K562 (cell line): ENCODE measurements around the gene CDCP1. TPM values are rescaled to one million over a fixed set of nuclear protein-coding genes. Genes with fewer than 3 reads are reported as not detected.

Experiments used
- BRF1 ChIP-seq: IDR thresholded peaks from 3 replicates; pipeline ENCODE4 v1.6.1; 2011; ENCODE audit warnings: borderline replicate concordance, mild to moderate bottlenecking; ENCODE audit not compliant: insufficient read length; ENCODE audit errors: extremely low read depth
- KDM1A ChIP-seq, 2 experiments: fragments of 450-650 bp; IDR thresholded peaks; 2 replicates each; pipeline ENCODE4 v1.6.1; 2016; ENCODE audit warnings: mild to moderate bottlenecking in 2 of 2
- MAFK ChIP-seq: IDR thresholded peaks from 2 replicates; pipeline ENCODE4 v1.6.1; 2011; ENCODE audit warnings: low read length, improper control_type of control experiment
- NR3C1 ChIP-seq: sonication (generic); formaldehyde crosslinking; IDR thresholded peaks from 2 replicates; pipeline ENCODE4 v1.8.1; 2022; ENCODE audit warnings: missing genetic modification reagents
- PYGO2 ChIP-seq: fragments of 450-650 bp; IDR thresholded peaks from 2 replicates; pipeline ENCODE4 v1.6.1; 2016; ENCODE audit warnings: mild to moderate bottlenecking, missing genetic modification characterization, moderate library complexity, missing compliant biosample characterization
- RBM22 ChIP-seq: fragments of 200-400 bp; formaldehyde crosslinking; IDR thresholded peaks from 2 replicates; pipeline ENCODE4 v1.6.1; 2018; ENCODE audit warnings: low read length, low read depth; ENCODE audit not compliant: poor library complexity, severe bottlenecking
- RBM25 ChIP-seq: fragments of 200-400 bp; formaldehyde crosslinking; IDR thresholded peaks from 2 replicates; pipeline ENCODE4 v1.6.1; 2018; ENCODE audit warnings: low read length, low read depth, moderate library complexity; ENCODE audit not compliant: severe bottlenecking
- SP1 ChIP-seq: sonication (generic); formaldehyde crosslinking; IDR thresholded peaks from 2 replicates; pipeline ENCODE4 v1.8.1; 2022; ENCODE audit warnings: mild to moderate bottlenecking, missing genetic modification reagents
- STAT5B ChIP-seq: fragments of 250-450 bp; sonication (Bioruptor Pico); IDR thresholded peaks from 2 replicates; pipeline ENCODE4 v1.8.0; 2021; ENCODE audit warnings: mild to moderate bottlenecking, inconsistent platforms
- TAF9B ChIP-seq: fragments of 450-650 bp; IDR thresholded peaks from 2 replicates; pipeline ENCODE4 v1.6.1; 2018; ENCODE audit warnings: mild to moderate bottlenecking; ENCODE audit not compliant: partially characterized antibody
- ZNF24 ChIP-seq: fragments of 450-650 bp; IDR thresholded peaks from 2 replicates; pipeline ENCODE4 v1.6.1; 2016
- ZNF311 ChIP-seq: fragments of 250-450 bp; sonication (Bioruptor Pico); IDR thresholded peaks from 2 replicates; pipeline ENCODE4 v1.4.0; 2020; ENCODE audit warnings: mild to moderate bottlenecking, moderate library complexity
- ZNF347 ChIP-seq: fragments of 450-650 bp; formaldehyde crosslinking; IDR thresholded peaks from 2 replicates; pipeline ENCODE4 v1.4.0; 2020; ENCODE audit warnings: low read depth, mild to moderate bottlenecking, moderate library complexity
- ZNF717 ChIP-seq: fragments of 250-450 bp; sonication (Bioruptor Pico); IDR thresholded peaks from 2 replicates; pipeline ENCODE4 v1.5.0; 2021
- polyA plus RNA-seq, 8 experiments: library from polyadenylated mRNA; depleted of rRNA in 4 of 8; stranded (reverse) in 5 of 8; unstranded in 3 of 8; fragments of >200 nt; fragmentation: Nextera tagmentation in 2 of 8; fragmentation: Illumina TruSeq in 1 of 8; extraction: Ambion mirVana in 2 of 8; extraction: Trizol in 1 of 8; gene quantifications; 2 replicates each; pipeline versions ENCODE4 v1.2.1 to v1.2.3, GENCODE V29; 2011 to 2014; ENCODE audit warnings: inconsistent platforms in 1 of 8, missing spikeins in 1 of 8
- total RNA-seq, 7 experiments: library from RNA; depleted of rRNA in 6 of 7; stranded (reverse); fragments of >200 nt in 6 of 7; fragmentation: Illumina TruSeq in 2 of 7; extraction: Trizol in 2 of 7; gene quantifications; 2 replicates each; pipeline versions ENCODE4 v1.2.1 to v1.2.3, GENCODE V29; 2011 to 2021; ENCODE audit warnings: low replicate concordance in 1 of 7
- TF ChIP-seq, protein P1 (sequence below): sonication (generic); formaldehyde crosslinking; IDR thresholded peaks from 2 replicates; pipeline ENCODE4 v1.8.1; 2022; ENCODE audit warnings: missing genetic modification reagents
- TF ChIP-seq, protein P2 (sequence below): fragments of 450-650 bp; formaldehyde crosslinking; IDR thresholded peaks from 2 replicates; pipeline ENCODE4 v1.4.0; 2020; ENCODE audit warnings: mild to moderate bottlenecking
- TF ChIP-seq, protein P3 (sequence below): fragments of 250-450 bp; sonication (Bioruptor Pico); IDR thresholded peaks from 2 replicates; pipeline ENCODE4 v1.8.0; 2022; ENCODE audit warnings: moderate library complexity, mild to moderate bottlenecking, inconsistent platforms

CDCP1 gene
- total and polyA plus RNA-seq, 9 of the 15 experiments (the other 6 are each of a cell fraction or from before 2014, with no cell fraction given) = 3.9 to 16.4 (median 5.2) TPM

DNA sequence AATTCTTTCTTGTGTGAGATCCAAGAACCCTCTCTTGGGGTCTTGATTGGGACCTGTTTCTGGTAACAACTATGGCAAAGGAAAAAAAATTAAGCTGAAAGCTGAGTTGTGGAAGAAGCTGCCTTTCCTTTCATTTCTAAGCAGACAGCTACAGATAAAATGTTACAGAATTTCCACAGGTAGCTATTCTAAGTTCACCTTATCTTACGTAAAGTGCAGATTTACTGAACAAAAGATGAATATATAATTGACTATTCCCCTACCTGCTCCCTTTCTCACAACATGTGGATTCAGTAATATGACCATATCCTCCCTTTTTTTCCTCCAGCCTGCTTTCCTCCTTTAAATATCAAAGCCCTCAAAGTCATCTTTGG is 83.5 kb downstream of the CDCP1 start (continued):
- no peak for TF ChIP-seq BRF1
- TF ChIP-seq, protein P1, sequence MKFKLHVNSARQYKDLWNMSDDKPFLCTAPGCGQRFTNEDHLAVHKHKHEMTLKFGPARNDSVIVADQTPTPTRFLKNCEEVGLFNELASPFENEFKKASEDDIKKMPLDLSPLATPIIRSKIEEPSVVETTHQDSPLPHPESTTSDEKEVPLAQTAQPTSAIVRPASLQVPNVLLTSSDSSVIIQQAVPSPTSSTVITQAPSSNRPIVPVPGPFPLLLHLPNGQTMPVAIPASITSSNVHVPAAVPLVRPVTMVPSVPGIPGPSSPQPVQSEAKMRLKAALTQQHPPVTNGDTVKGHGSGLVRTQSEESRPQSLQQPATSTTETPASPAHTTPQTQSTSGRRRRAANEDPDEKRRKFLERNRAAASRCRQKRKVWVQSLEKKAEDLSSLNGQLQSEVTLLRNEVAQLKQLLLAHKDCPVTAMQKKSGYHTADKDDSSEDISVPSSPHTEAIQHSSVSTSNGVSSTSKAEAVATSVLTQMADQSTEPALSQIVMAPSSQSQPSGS = no peak
- no peak for TF ChIP-seq NR3C1 (CRISPR knock-in tag)
- TF ChIP-seq TAF9B = no peak
- TF ChIP-seq ZNF717 (CRISPR knock-in tag) = no peak
- peak; percentile 10; the same call in 1 of the 2 replicates for TF ChIP-seq PYGO2
- 0 out of 2 replicates have a peak, but pooled peaks have one; percentile 35 for TF ChIP-seq ZNF347 (CRISPR knock-in tag)
- TF ChIP-seq RBM25 = peak; percentile 73
- TF ChIP-seq MAFK = no peak
- no peak for TF ChIP-seq STAT5B (CRISPR knock-in tag)
- no peak for TF ChIP-seq RBM22
- TF ChIP-seq ZNF311 (CRISPR knock-in tag) = 0 out of 2 replicates have a peak, but pooled peaks have one; percentile 49
- TF ChIP-seq, protein P2, sequence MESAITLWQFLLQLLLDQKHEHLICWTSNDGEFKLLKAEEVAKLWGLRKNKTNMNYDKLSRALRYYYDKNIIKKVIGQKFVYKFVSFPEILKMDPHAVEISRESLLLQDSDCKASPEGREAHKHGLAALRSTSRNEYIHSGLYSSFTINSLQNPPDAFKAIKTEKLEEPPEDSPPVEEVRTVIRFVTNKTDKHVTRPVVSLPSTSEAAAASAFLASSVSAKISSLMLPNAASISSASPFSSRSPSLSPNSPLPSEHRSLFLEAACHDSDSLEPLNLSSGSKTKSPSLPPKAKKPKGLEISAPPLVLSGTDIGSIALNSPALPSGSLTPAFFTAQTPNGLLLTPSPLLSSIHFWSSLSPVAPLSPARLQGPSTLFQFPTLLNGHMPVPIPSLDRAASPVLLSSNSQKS = 0 out of 2 replicates have a peak, but pooled peaks have one; percentile 19
- no peak for TF ChIP-seq ZNF24
- no peak for TF ChIP-seq KDM1A (IDR thresholded peaks at IDR 0.05)
- TF ChIP-seq, protein P3, sequence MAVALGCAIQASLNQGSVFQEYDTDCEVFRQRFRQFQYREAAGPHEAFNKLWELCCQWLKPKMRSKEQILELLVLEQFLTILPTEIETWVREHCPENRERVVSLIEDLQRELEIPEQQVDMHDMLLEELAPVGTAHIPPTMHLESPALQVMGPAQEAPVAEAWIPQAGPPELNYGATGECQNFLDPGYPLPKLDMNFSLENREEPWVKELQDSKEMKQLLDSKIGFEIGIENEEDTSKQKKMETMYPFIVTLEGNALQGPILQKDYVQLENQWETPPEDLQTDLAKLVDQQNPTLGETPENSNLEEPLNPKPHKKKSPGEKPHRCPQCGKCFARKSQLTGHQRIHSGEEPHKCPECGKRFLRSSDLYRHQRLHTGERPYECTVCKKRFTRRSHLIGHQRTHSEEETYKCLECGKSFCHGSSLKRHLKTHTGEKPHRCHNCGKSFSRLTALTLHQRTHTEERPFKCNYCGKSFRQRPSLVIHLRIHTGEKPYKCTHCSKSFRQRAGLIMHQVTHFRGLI (CRISPR knock-in tag) = peak; percentile 42; the same call in 1 of the 2 replicates
- no peak for TF ChIP-seq SP1
- TF ChIP-seq, all 486 proteins: peak for 25
